Tibial nerve (tissue), 3 donors: Measurements from ENCODE around the gene ADRB1.

Experiments used
- CTCF ChIP-seq, 5 experiments: fragments of 200-600 bp in 3 of 5; fragments of 450-650 bp in 2 of 5; sonication (generic) in 3 of 5; IDR thresholded peaks; one replicate each; pipeline ENCODE4 v1.5.1; 2016 to 2019; ENCODE audit warnings: antibody characterized with exemption in 5 of 5, mild to moderate bottlenecking in 3 of 5, moderate library complexity in 2 of 5
- POLR2A ChIP-seq, 2 donors: fragments of 450-650 bp; IDR thresholded peaks; one replicate each; pipeline ENCODE4 v1.6.1; 2017; ENCODE audit warnings: antibody characterized with exemption in 2 of 2, mild to moderate bottlenecking in 2 of 2, moderate library complexity in 2 of 2

GRCh38 chr10:114044247-114045135 lies 825 bp downstream of the ADRB1 start:
- TF ChIP-seq CTCF (IDR thresholded peaks at IDR 0.05), result no peak
- no peak for TF ChIP-seq POLR2A (IDR thresholded peaks at IDR 0.05)
